ENCODE measurements around the gene NKAIN1.
"Not testable (repeated sequence)": the region's sequence is repeated elsewhere in the genome, so short reads cannot be mapped to it uniquely, and the experiment has no call there.

The NKAIN1 gene

GRCh38 chr1:31214316-31215064 lies 25.2 kb downstream of the NKAIN1 start:
- H3K4me3 ChIP-seq (ENCODE audit: low read depth in 1 of 2, low read length in 2 of 2) = no peak overlapping the region
- H3K27me3 ChIP-seq (ENCODE audit: control insufficient read depth in 1 of 2, insufficient read depth in 2 of 2, low read length in 2 of 2) = no peaks in the 10 kb centered on the region
- H3K36me3 ChIP-seq (ENCODE audit: insufficient read depth, low read length) = no peaks in the 10 kb centered on the region
- no peaks in the 10 kb centered on the region for H3K9me3 ChIP-seq (ENCODE audit: low read length)
- H3K27ac ChIP-seq (ENCODE audit: low read depth, low read length) = no peak overlapping the region
- no peak overlapping the region for H3K9ac ChIP-seq (ENCODE audit: low read length)
- peaks cover 14% of the 10 kb centered on the region for H3K4me1 ChIP-seq (ENCODE audit: insufficient read depth, low read length)

DNA sequence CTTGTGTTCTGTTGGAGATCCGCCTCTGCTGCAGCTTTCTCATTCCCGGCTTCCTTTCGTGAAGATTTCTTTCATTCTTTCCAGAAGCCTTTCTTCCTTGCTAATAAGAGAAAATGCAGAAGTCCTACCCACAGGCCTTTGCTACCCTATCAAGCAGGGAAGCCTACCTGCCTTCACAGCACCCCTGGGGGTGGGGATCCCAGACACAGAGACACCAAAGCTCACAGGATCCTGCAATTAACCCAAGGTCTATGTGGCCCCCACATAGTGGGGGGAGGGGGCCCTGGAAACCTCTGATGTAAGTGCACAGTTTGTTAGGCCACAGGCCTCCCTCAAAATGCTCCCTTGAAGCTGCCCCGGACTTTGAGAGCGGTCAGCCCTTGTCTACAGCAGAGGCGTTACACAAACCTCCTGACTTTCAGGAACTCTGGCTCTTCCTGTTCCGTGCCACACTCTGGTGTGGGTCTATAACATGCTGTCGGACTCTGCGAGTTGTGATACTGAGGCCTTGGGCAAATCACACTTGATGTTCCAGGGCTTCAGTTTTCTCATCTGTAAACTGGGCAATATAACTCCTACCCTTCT lies 31.2 kb downstream of the NKAIN1 start:
- no peak overlapping the region for H3K27ac ChIP-seq (ENCODE audit: low read depth, low read length)
- no peak overlapping the region for H3K9ac ChIP-seq (ENCODE audit: low read length)
- no peaks in the 10 kb centered on the region for H3K27me3 ChIP-seq (ENCODE audit: control insufficient read depth in 1 of 2, insufficient read depth in 2 of 2, low read length in 2 of 2)
- no peaks in the 10 kb centered on the region for H3K4me1 ChIP-seq (ENCODE audit: insufficient read depth, low read length)
- H3K4me3 ChIP-seq (ENCODE audit: low read depth in 1 of 2, low read length in 2 of 2) = no peak overlapping the region
- H3K9me3 ChIP-seq (ENCODE audit: low read length) = no peaks in the 10 kb centered on the region
- no peaks in the 10 kb centered on the region for H3K36me3 ChIP-seq (ENCODE audit: insufficient read depth, low read length)

- H3K9ac ChIP-seq (ENCODE audit: low read length) = no peak overlapping the region
- no peak overlapping the region for H3K4me3 ChIP-seq (ENCODE audit: low read depth in 1 of 2, low read length in 2 of 2)
- no peaks in the 10 kb centered on the region for H3K27me3 ChIP-seq (ENCODE audit: control insufficient read depth in 1 of 2, insufficient read depth in 2 of 2, low read length in 2 of 2)
- H3K9me3 ChIP-seq (ENCODE audit: low read length) = no peaks in the 10 kb centered on the region
- no peaks in the 10 kb centered on the region for H3K4me1 ChIP-seq (ENCODE audit: insufficient read depth, low read length)
- no peak overlapping the region for H3K27ac ChIP-seq (ENCODE audit: low read depth, low read length)
- H3K36me3 ChIP-seq (ENCODE audit: insufficient read depth, low read length) = no peaks in the 10 kb centered on the region
Measured at GRCh38 chr1:31207569-31207968, 32.1 kb downstream of the NKAIN1 start.

DNA sequence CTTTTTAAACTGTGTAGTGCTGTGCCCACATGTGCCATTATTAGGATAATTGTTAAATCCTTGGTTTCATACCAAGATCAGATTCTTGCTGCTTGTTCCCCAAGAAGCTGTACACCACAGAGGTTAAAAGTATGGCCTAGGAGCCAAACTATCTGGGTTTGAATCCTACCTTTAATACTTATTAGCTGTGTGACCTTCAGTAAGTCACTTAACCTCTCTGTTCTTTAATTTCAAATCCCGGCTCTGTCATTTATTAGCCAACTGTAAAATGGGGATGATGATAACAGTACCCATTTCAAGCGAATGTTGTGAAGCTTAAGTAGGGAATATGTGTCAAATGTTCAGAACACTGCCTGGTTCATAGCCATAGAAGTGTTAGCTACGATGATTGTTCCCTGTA lies 32.6 kb downstream of the NKAIN1 start:
- no peaks in the 10 kb centered on the region for H3K9me3 ChIP-seq (ENCODE audit: low read length)
- no peaks in the 10 kb centered on the region for H3K36me3 ChIP-seq (ENCODE audit: insufficient read depth, low read length)
- no peak overlapping the region for H3K4me3 ChIP-seq (ENCODE audit: low read depth in 1 of 2, low read length in 2 of 2)
- no peak overlapping the region for H3K9ac ChIP-seq (ENCODE audit: low read length)
- H3K4me1 ChIP-seq (ENCODE audit: insufficient read depth, low read length) = no peaks in the 10 kb centered on the region
- no peak overlapping the region for H3K27ac ChIP-seq (ENCODE audit: low read depth, low read length)
- no peaks in the 10 kb centered on the region for H3K27me3 ChIP-seq (ENCODE audit: control insufficient read depth in 1 of 2, insufficient read depth in 2 of 2, low read length in 2 of 2)

- H3K9ac ChIP-seq (ENCODE audit: low read length) = no peak overlapping the region
- no peaks in the 10 kb centered on the region for H3K27me3 ChIP-seq (ENCODE audit: control insufficient read depth in 1 of 2, insufficient read depth in 2 of 2, low read length in 2 of 2)
- H3K36me3 ChIP-seq (ENCODE audit: insufficient read depth, low read length) = no peaks in the 10 kb centered on the region
- no peaks in the 10 kb centered on the region for H3K4me1 ChIP-seq (ENCODE audit: insufficient read depth, low read length)
- no peak overlapping the region for H3K27ac ChIP-seq (ENCODE audit: low read depth, low read length)
- H3K4me3 ChIP-seq (ENCODE audit: low read depth in 1 of 2, low read length in 2 of 2) = no peak overlapping the region
- H3K9me3 ChIP-seq (ENCODE audit: low read length) = no peaks in the 10 kb centered on the region
Measured at GRCh38 chr1:31203215-31203614, 36.5 kb downstream of the NKAIN1 start.

GRCh38 chr1:31201931-31202360 lies 37.7 kb downstream of the NKAIN1 start:
- no peaks in the 10 kb centered on the region for H3K27me3 ChIP-seq (ENCODE audit: control insufficient read depth in 1 of 2, insufficient read depth in 2 of 2, low read length in 2 of 2)
- H3K27ac ChIP-seq (ENCODE audit: low read depth, low read length) = no peak overlapping the region

GRCh38 chr1:31199949-31200348 lies 39.7 kb downstream of the NKAIN1 start:
- Histone ChIP-seq H3K27ac (ENCODE audit: low read depth, low read length) (no peak overlapping the region), H3K4me1 (ENCODE audit: insufficient read depth, low read length) (no peaks in the 10 kb centered on the region), H3K9me3 (ENCODE audit: low read length) (no peaks in the 10 kb centered on the region), H3K9ac (ENCODE audit: low read length) (no peak overlapping the region), H3K36me3 (ENCODE audit: insufficient read depth, low read length) (no peaks in the 10 kb centered on the region), H3K4me3 (ENCODE audit: low read depth in 1 of 2, low read length in 2 of 2) (no peak overlapping the region), H3K27me3 (ENCODE audit: control insufficient read depth in 1 of 2, insufficient read depth in 2 of 2, low read length in 2 of 2) (no peaks in the 10 kb centered on the region)

More at GRCh38 chr1:31201931-31202360, 37.7 kb downstream of the NKAIN1 start:
- H3K9me3 ChIP-seq (ENCODE audit: low read length) = no peaks in the 10 kb centered on the region
- H3K9ac ChIP-seq (ENCODE audit: low read length) = no peak overlapping the region
- no peaks in the 10 kb centered on the region for H3K4me1 ChIP-seq (ENCODE audit: insufficient read depth, low read length)
- no peaks in the 10 kb centered on the region for H3K36me3 ChIP-seq (ENCODE audit: insufficient read depth, low read length)
- H3K4me3 ChIP-seq (ENCODE audit: low read depth in 1 of 2, low read length in 2 of 2) = no peak overlapping the region

DNA sequence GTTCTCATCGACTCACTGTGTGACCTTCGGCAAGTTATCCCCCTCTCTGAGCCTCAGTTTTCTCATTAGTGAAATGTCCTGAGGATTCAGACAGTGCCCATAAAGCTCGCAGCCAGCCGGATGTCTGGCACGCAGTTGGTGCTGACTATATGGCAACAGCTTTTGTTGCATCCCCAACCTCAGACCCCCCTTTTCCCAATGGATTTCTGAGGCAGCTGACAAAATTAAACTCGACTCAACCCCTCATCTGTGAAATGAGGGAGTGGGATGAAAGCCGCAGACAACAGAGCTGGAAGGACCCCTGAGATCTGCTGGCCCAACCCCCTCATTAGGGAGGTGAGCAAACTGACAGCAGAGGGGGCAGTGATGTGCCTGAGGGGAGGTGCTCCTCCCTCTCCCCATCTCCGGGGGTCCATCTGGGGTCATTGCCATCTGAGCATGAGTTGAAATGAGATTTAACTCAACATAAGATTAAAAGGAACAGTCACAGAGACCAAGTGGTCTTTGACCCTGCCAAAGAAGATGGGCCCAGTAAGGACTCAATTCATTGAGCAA lies 40.4 kb downstream of the NKAIN1 start:
- Histone ChIP-seq H3K4me1 (ENCODE audit: insufficient read depth, low read length) (no peaks in the 10 kb centered on the region), H3K36me3 (ENCODE audit: insufficient read depth, low read length) (no peaks in the 10 kb centered on the region), H3K27ac (ENCODE audit: low read depth, low read length) (no peak overlapping the region), H3K9ac (ENCODE audit: low read length) (no peak overlapping the region), H3K4me3 (ENCODE audit: low read depth in 1 of 2, low read length in 2 of 2) (no peak overlapping the region), H3K9me3 (ENCODE audit: low read length) (no peaks in the 10 kb centered on the region), H3K27me3 (ENCODE audit: control insufficient read depth in 1 of 2, insufficient read depth in 2 of 2, low read length in 2 of 2) (no peaks in the 10 kb centered on the region)

GRCh38 chr1:31198600-31198999 lies 41.1 kb downstream of the NKAIN1 start:
- Histone ChIP-seq H3K27ac (ENCODE audit: low read depth, low read length) (no peak overlapping the region), H3K9ac (ENCODE audit: low read length) (no peak overlapping the region), H3K27me3 (ENCODE audit: control insufficient read depth in 1 of 2, insufficient read depth in 2 of 2, low read length in 2 of 2) (no peaks in the 10 kb centered on the region), H3K9me3 (ENCODE audit: low read length) (no peaks in the 10 kb centered on the region), H3K4me1 (ENCODE audit: insufficient read depth, low read length) (no peaks in the 10 kb centered on the region), H3K36me3 (ENCODE audit: insufficient read depth, low read length) (no peaks in the 10 kb centered on the region), H3K4me3 (ENCODE audit: low read depth in 1 of 2, low read length in 2 of 2) (no peak overlapping the region)

DNA sequence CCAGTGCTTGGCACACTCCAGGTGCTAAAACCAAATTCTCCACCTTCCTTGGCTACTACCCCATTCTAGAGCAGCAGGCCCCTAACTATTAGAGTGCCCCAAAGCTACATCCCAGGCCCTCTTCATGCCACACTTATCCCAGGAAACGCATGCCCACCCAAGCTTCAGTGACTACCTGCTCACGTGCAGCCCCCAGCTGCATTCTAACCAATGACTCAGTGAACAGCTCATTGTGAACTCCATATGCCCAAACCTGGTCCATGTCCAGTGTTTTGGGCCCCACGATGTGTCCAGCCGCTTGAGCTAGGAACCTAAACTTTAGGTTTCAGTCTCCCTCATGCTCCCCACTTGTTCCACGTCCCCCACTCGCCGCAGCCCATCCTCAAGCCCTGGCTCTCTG lies 41.5 kb downstream of the NKAIN1 start:
- no peak overlapping the region for H3K9ac ChIP-seq (ENCODE audit: low read length)
- H3K36me3 ChIP-seq (ENCODE audit: insufficient read depth, low read length) = no peaks in the 10 kb centered on the region
- no peaks in the 10 kb centered on the region for H3K4me1 ChIP-seq (ENCODE audit: insufficient read depth, low read length)
- H3K4me3 ChIP-seq (ENCODE audit: low read depth in 1 of 2, low read length in 2 of 2) = no peak overlapping the region
- H3K27me3 ChIP-seq (ENCODE audit: control insufficient read depth in 1 of 2, insufficient read depth in 2 of 2, low read length in 2 of 2) = no peaks in the 10 kb centered on the region
- no peak overlapping the region for H3K27ac ChIP-seq (ENCODE audit: low read depth, low read length)
- H3K9me3 ChIP-seq (ENCODE audit: low read length) = no peaks in the 10 kb centered on the region

GRCh38 chr1:31196685-31197084 lies 43.0 kb downstream of the NKAIN1 start:
- H3K4me3 ChIP-seq (ENCODE audit: low read depth in 1 of 2, low read length in 2 of 2) = no peak overlapping the region
- no peaks in the 10 kb centered on the region for H3K36me3 ChIP-seq (ENCODE audit: insufficient read depth, low read length)
- H3K4me1 ChIP-seq (ENCODE audit: insufficient read depth, low read length) = no peaks in the 10 kb centered on the region
- no peaks in the 10 kb centered on the region for H3K27me3 ChIP-seq (ENCODE audit: control insufficient read depth in 1 of 2, insufficient read depth in 2 of 2, low read length in 2 of 2)
- no peaks in the 10 kb centered on the region for H3K9me3 ChIP-seq (ENCODE audit: low read length)
- no peak overlapping the region for H3K9ac ChIP-seq (ENCODE audit: low read length)
- no peak overlapping the region for H3K27ac ChIP-seq (ENCODE audit: low read depth, low read length)

DNA sequence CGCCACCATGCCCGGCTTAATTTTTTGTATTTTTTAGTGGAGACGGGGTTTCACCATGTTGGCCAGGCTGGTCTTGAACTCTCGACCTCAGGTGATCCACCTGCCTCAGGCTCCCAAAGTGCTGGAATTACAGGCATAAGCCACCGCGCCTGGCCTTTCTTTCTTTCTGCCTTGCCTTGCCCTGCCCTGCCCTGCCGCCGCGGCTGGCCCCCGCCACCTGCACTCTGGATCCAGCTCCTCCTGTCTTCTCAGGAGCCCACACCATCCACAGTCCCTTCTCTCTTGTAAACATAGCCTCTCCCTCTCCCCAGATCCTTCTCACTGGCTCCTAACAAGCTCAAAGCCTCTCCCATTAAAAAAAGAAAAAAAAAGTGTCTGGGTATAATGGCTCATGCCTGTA lies 44.4 kb downstream of the NKAIN1 start:
- not testable (repeated sequence) for H3K9me3 ChIP-seq (ENCODE audit: low read length); H3K27me3 ChIP-seq (ENCODE audit: control insufficient read depth in 1 of 2, insufficient read depth in 2 of 2, low read length in 2 of 2); H3K36me3 ChIP-seq (ENCODE audit: insufficient read depth, low read length); H3K4me3 ChIP-seq (ENCODE audit: low read depth in 1 of 2, low read length in 2 of 2); H3K4me1 ChIP-seq (ENCODE audit: insufficient read depth, low read length); H3K27ac ChIP-seq (ENCODE audit: low read depth, low read length); H3K9ac ChIP-seq (ENCODE audit: low read length)
